Measurements from ENCODE around the gene DYNLT4.
"Not testable (repeated sequence)": the region's sequence is repeated elsewhere in the genome, so short reads cannot be mapped to it uniquely, and the experiment has no call there.

DYNLT4 gene

DNA sequence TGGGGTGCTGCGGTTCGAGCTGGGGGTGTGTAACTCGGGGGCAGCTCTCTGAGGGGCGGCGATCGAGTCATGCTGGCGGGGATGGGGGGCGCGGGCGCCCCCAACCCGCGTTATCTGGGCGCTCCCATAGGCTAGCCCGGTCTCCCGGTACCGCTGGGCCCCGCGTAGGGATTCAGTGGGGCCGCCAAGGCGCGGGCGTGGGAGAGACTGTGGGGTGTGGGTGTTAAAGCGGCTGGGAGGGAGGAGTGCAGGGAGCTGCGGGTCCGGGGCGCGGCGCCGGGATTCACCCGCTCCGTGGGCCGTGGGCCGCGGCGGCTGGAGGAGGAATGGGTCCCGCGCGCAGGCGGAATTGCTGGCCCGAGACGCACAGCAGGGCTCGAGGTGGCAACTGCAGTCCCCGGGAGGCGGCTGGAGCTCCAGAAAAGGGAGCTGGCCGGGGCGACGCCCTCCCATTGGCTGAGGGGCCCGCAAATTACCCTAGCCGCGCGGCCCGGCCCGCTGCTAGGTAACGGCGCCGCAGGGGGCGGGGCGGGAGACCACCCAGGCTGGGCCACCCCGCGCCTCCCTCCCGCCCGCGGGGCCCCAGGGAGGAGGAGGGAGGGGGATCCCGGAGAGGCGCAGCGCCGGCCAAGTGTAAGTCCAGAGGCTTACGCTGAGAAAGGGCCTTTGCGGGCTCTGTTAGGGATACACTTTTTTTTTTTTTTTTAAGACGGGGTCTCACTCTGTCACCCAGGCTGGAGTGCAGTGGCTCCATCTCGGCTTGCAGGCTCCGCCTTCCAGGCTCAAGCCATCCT is 35.9 kb upstream of the DYNLT4 start, which contains the start of gene PTCH2:
Gene PTCH2, minus strand, starts transcription at position 392 of the 794 bp plus-strand sequence. Its CDS starts 321 bp downstream, at position 71.
- H3F3A ChIP-seq (ENCODE audit: insufficient read depth) = no peaks in the 10 kb centered on the region
- H3K9ac ChIP-seq (ENCODE audit: low read length) = no peak within 1 kb of the TSS
- H3K9me3 ChIP-seq (ENCODE audit: insufficient read depth, low read length) = no peaks in the 10 kb centered on the region
- H3K36me3 ChIP-seq (ENCODE audit: low read length) = no peaks in the 10 kb centered on the region
- no peaks in the 10 kb centered on the region for H4K20me1 ChIP-seq (ENCODE audit: low read depth, low read length)
- no peak within 1 kb of the TSS for H2AFZ ChIP-seq (ENCODE audit: low read depth, low read length, severe bottlenecking)
- H3K9me2 ChIP-seq (replicated peaks; ENCODE audit: insufficient read depth, low read length) = no peaks in the 10 kb centered on the region
- H3K27me3 ChIP-seq (ENCODE audit: low read length) = no peaks in the 10 kb centered on the region
- H3K79me2 ChIP-seq (ENCODE audit: insufficient read depth, low read length) = no peaks in the 10 kb centered on the region
- no peak for TF ChIP-seq CTCF (IDR thresholded peaks at IDR 0.05; ENCODE audit: insufficient read depth, low read length, poor library complexity, severe bottlenecking)
- no peak for TF ChIP-seq EZH2phosphoT487 (conservative IDR thresholded peaks at IDR 0.05; ENCODE audit: low read length)
- H3K27ac ChIP-seq (ENCODE audit: low read depth, low read length) = no peak within 1 kb of the TSS
- H3K4me2 ChIP-seq (ENCODE audit: low read depth, low read length, poor library complexity, severe bottlenecking) = peak within 1 kb of the TSS; percentile 25
- no peak within 1 kb of the TSS for H3K4me3 ChIP-seq (ENCODE audit: insufficient read depth, low read length, poor library complexity, severe bottlenecking)

- no peaks in the 10 kb centered on the region for H3K27me3 ChIP-seq (ENCODE audit: low read length)
- no peaks in the 10 kb centered on the region for H3F3A ChIP-seq (ENCODE audit: insufficient read depth)
- H3K4me2 ChIP-seq (ENCODE audit: low read depth, low read length, poor library complexity, severe bottlenecking) = peak overlapping the region; percentile 25
- no peak overlapping the region for H2AFZ ChIP-seq (ENCODE audit: low read depth, low read length, severe bottlenecking)
- H3K9me2 ChIP-seq (replicated peaks; ENCODE audit: insufficient read depth, low read length) = no peaks in the 10 kb centered on the region
- no peaks in the 10 kb centered on the region for H4K20me1 ChIP-seq (ENCODE audit: low read depth, low read length)
- no peaks in the 10 kb centered on the region for H3K36me3 ChIP-seq (ENCODE audit: low read length)
- no peak for TF ChIP-seq CTCF (IDR thresholded peaks at IDR 0.05; ENCODE audit: insufficient read depth, low read length, poor library complexity, severe bottlenecking)
- TF ChIP-seq EZH2phosphoT487 (conservative IDR thresholded peaks at IDR 0.05; ENCODE audit: low read length) = no peak
- no peaks in the 10 kb centered on the region for H3K79me2 ChIP-seq (ENCODE audit: insufficient read depth, low read length)
- no peak overlapping the region for H3K4me3 ChIP-seq (ENCODE audit: insufficient read depth, low read length, poor library complexity, severe bottlenecking)
- H3K9ac ChIP-seq (ENCODE audit: low read length) = no peak overlapping the region
- H3K9me3 ChIP-seq (ENCODE audit: insufficient read depth, low read length) = no peaks in the 10 kb centered on the region
- no peak overlapping the region for H3K27ac ChIP-seq (ENCODE audit: low read depth, low read length)
Measured at GRCh38 chr1:44842486-44842861, 35.3 kb upstream of the DYNLT4 start.

- no peaks in the 10 kb centered on the region for H3F3A ChIP-seq (ENCODE audit: insufficient read depth)
- H3K9ac ChIP-seq (ENCODE audit: low read length) = no peak overlapping the region
- no peaks in the 10 kb centered on the region for H3K27me3 ChIP-seq (ENCODE audit: low read length)
- H3K36me3 ChIP-seq (ENCODE audit: low read length) = no peaks in the 10 kb centered on the region
- no peaks in the 10 kb centered on the region for H4K20me1 ChIP-seq (ENCODE audit: low read depth, low read length)
- H2AFZ ChIP-seq (ENCODE audit: low read depth, low read length, severe bottlenecking) = no peak overlapping the region
- no peaks in the 10 kb centered on the region for H3K79me2 ChIP-seq (ENCODE audit: insufficient read depth, low read length)
- H3K4me3 ChIP-seq (ENCODE audit: insufficient read depth, low read length, poor library complexity, severe bottlenecking) = no peak overlapping the region
- TF ChIP-seq CTCF (IDR thresholded peaks at IDR 0.05; ENCODE audit: insufficient read depth, low read length, poor library complexity, severe bottlenecking) = no peak
- no peak for TF ChIP-seq EZH2phosphoT487 (conservative IDR thresholded peaks at IDR 0.05; ENCODE audit: low read length)
- no peak overlapping the region for H3K4me2 ChIP-seq (ENCODE audit: low read depth, low read length, poor library complexity, severe bottlenecking)
- no peaks in the 10 kb centered on the region for H3K9me2 ChIP-seq (replicated peaks; ENCODE audit: insufficient read depth, low read length)
- no peak overlapping the region for H3K27ac ChIP-seq (ENCODE audit: low read depth, low read length)
- no peaks in the 10 kb centered on the region for H3K9me3 ChIP-seq (ENCODE audit: insufficient read depth, low read length)
Measured at GRCh38 chr1:44839576-44839975, 32.4 kb upstream of the DYNLT4 start.

DNA sequence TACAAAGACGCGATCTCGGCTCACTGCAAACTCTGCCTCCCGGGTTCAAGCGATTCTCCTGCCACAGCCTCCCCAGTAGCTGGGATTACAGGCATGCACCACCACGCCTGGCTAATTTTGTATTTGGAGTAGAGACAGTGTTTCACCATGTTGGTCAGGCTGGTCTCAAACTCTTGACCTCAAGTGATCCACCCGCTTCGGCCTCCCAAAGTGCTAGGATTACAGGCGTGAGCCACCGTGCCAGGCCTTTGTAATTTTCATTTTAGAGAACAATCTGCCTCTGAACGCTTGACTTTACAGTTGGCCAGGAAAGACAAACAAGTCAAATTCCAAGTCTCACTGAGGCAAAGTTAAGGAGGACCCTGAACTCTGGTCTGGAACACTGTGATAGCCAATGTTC is 31.1 kb upstream of the DYNLT4 start:
- not testable (repeated sequence) for H3F3A ChIP-seq (ENCODE audit: insufficient read depth); H2AFZ ChIP-seq (ENCODE audit: low read depth, low read length, severe bottlenecking); H3K4me3 ChIP-seq (ENCODE audit: insufficient read depth, low read length, poor library complexity, severe bottlenecking); H4K20me1 ChIP-seq (ENCODE audit: low read depth, low read length); H3K9ac ChIP-seq (ENCODE audit: low read length); H3K79me2 ChIP-seq (ENCODE audit: insufficient read depth, low read length); H3K9me2 ChIP-seq (replicated peaks; ENCODE audit: insufficient read depth, low read length); H3K27me3 ChIP-seq (ENCODE audit: low read length); H3K27ac ChIP-seq (ENCODE audit: low read depth, low read length); H3K4me2 ChIP-seq (ENCODE audit: low read depth, low read length, poor library complexity, severe bottlenecking); H3K9me3 ChIP-seq (ENCODE audit: insufficient read depth, low read length); H3K36me3 ChIP-seq (ENCODE audit: low read length)
